Peyer's patch (tissue), 4 donors: Measurements from ENCODE around the gene WNK1. TPM values are rescaled to one million over a fixed set of nuclear protein-coding genes. Genes with fewer than 3 reads are reported as not detected.

Experiments used
- DNase-seq, 3 donors: peaks; one replicate each; pipeline ENCODE4 v3.0.0-alpha.2; 2017 to 2019
- H3K27ac ChIP-seq, 4 donors: fragments of 200-600 bp; sonication (generic); one replicate each; pipeline ENCODE4 v1.5.1; 2016 to 2019
- H3K27me3 ChIP-seq, 2 donors: fragments of 200-600 bp; sonication (generic); one replicate each; pipeline ENCODE4 v1.5.1; 2019
- H3K36me3 ChIP-seq, 3 donors: fragments of 200-600 bp; sonication (generic); one replicate each; pipeline ENCODE4 v1.5.1; 2016 to 2019
- H3K4me1 ChIP-seq, 4 donors: fragments of 200-600 bp; sonication (generic); one replicate each; pipeline ENCODE4 v1.5.1; 2016 to 2019
- H3K4me3 ChIP-seq, 4 donors: fragments of 200-600 bp; sonication (generic); 1 replicate in 3 of 4; 2 replicates in 1 of 4; pipeline ENCODE4 v1.5.1; 2016 to 2019; ENCODE audit warnings: mild to moderate bottlenecking in 1 of 4
- H3K9me3 ChIP-seq, 4 donors: fragments of 200-600 bp; sonication (generic); one replicate each; pipeline ENCODE4 v1.5.1; 2016 to 2019; ENCODE audit warnings: mild to moderate bottlenecking in 1 of 4
- POLR2A ChIP-seq, 2 donors: fragments of 450-650 bp; IDR thresholded peaks; one replicate each; pipeline ENCODE4 v1.5.1; 2017; ENCODE audit warnings: antibody characterized with exemption in 2 of 2, mild to moderate bottlenecking in 2 of 2, moderate library complexity in 2 of 2
- total RNA-seq, 4 donors: library from RNA; depleted of rRNA; stranded (reverse); fragments of >200 nt; gene quantifications; one replicate each; pipeline ENCODE4 v1.1.0, GENCODE V29; 2016
- TF ChIP-seq, protein P1 (sequence below), 6 experiments: fragments of 450-650 bp in 4 of 6; fragments of 200-600 bp in 2 of 6; sonication (generic) in 1 of 6; IDR thresholded peaks; one replicate each; pipeline ENCODE4 v1.5.1; 2017 to 2019; ENCODE audit warnings: antibody characterized with exemption in 6 of 6, mild to moderate bottlenecking in 3 of 6, moderate library complexity in 1 of 6

Gene WNK1
- total RNA-seq, 4 donors from 2014 or later, result 83.2 to 198 (median 144) TPM

DNA sequence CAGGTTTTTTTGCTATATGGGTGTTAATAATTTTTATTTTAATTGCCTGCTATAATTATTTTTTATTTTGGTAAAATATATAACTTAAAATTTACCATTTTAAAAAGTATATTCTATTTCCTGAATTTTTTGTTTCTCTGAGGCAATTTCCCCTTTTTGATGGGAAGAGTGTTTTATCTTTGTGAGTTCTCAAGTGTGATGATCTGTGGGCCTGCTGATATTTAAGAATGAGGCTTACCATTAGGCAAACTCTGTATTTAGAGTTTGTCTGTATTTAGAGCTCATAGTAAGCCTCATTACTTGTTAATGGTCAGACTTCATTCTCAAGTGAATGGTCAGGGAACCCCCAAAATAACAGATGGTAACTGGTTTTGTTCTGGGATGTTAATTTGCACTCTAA is 48.0 kb downstream of the WNK1 start:
- no peaks in the 10 kb centered on the region for H3K27me3 ChIP-seq
- no peak overlapping the region for H3K27ac ChIP-seq
- no peaks in the 10 kb centered on the region for H3K36me3 ChIP-seq
- TF ChIP-seq, protein P1, sequence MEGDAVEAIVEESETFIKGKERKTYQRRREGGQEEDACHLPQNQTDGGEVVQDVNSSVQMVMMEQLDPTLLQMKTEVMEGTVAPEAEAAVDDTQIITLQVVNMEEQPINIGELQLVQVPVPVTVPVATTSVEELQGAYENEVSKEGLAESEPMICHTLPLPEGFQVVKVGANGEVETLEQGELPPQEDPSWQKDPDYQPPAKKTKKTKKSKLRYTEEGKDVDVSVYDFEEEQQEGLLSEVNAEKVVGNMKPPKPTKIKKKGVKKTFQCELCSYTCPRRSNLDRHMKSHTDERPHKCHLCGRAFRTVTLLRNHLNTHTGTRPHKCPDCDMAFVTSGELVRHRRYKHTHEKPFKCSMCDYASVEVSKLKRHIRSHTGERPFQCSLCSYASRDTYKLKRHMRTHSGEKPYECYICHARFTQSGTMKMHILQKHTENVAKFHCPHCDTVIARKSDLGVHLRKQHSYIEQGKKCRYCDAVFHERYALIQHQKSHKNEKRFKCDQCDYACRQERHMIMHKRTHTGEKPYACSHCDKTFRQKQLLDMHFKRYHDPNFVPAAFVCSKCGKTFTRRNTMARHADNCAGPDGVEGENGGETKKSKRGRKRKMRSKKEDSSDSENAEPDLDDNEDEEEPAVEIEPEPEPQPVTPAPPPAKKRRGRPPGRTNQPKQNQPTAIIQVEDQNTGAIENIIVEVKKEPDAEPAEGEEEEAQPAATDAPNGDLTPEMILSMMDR (IDR thresholded peaks at IDR 0.05), result no peak
- TF ChIP-seq POLR2A (IDR thresholded peaks at IDR 0.05), result no peak
- H3K4me1 ChIP-seq, result peaks cover 0 to 28% (median 2%) of the 10 kb centered on the region in 4 donors
- DNase-seq, result no peak
- H3K4me3 ChIP-seq, result no peak overlapping the region
- no peaks in the 10 kb centered on the region for H3K9me3 ChIP-seq

DNA sequence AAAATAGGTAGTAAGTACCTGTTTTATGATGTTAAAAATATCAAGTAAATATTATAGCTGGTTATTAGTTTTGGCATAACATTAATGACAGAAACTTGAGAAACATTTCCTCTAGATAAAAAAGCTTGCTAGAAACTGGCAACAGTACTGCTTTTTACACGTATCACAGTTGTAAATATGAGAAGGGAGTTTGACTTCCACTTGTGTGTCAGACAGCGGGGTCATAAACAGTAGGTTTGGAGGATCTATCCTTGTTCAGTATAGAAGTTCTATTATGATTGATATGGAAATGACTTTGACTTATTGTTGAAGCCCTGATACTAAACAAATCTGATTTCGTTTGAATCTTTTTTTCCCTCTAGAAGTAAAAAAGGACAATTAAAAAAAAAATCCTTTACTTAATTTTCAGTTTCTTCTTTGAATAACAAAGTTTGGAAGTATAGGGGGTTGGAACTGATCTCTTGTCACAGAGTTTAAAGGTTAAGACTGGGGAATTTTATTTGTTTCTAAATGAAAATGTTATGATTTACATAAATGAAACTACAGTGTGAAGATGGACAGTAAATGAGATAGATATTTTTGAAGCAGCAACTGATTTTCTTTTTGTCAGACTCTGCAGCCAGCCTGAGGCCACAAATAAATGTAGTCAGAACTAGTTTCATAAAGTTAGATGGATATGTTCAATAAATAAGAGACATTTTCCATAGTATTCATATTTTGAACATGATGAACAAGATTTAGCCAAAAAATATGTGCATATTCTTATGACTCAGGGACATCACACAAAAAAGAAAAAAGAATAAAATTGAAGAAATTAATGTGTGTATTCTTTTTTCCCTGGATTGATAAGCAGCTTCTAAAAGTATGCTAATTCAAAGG is 50.1 kb downstream of the WNK1 start:
- H3K4me3 ChIP-seq, result no peak overlapping the region
- DNase-seq, result no peak
- peaks cover 0 to 32% (median 5%) of the 10 kb centered on the region in 4 donors for H3K4me1 ChIP-seq
- no peaks in the 10 kb centered on the region for H3K36me3 ChIP-seq
- H3K9me3 ChIP-seq, result no peaks in the 10 kb centered on the region
- no peak overlapping the region for H3K27ac ChIP-seq
- no peaks in the 10 kb centered on the region for H3K27me3 ChIP-seq
- no peak for TF ChIP-seq POLR2A (IDR thresholded peaks at IDR 0.05)
- TF ChIP-seq, protein P1 (IDR thresholded peaks at IDR 0.05), result no peak

DNA sequence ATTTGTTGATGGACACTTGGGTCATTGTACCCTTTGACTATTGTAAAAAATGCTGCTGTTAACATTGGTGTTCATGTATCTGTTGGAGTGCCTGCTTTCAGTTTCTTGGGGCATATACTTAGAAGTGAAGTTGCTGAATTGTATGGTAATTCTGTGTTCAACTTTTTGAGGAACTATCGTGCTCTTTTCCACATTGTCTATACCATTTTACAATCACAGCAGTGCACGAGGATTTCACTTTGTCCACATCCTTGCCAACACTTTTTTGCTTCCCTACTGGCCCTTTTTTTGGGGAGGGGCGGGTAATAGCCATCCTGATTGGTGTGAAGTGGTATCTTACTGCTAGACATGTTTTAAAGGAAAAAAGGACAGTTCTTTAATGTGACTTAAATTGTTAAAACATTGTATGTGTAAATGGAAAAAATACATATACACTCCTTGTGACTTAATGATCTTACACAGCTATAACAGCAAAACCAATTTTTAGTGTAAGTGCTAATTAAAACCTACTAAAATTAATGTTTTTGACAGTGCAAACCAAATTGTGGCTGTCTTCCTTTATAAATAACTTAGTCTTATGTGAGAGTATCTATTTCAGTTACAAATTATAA is 52.7 kb downstream of the WNK1 start:
- Histone ChIP-seq H3K9me3 (no peaks in the 10 kb centered on the region), H3K36me3 (no peaks in the 10 kb centered on the region), H3K4me1 (peaks cover 0 to 32% (median 7%) of the 10 kb centered on the region in 4 donors), H3K4me3 (no peak overlapping the region), H3K27ac (no peak overlapping the region), H3K27me3 (no peaks in the 10 kb centered on the region)
- DNase-seq, result no peak
- TF ChIP-seq, protein P1 (IDR thresholded peaks at IDR 0.05), result no peak
- no peak for TF ChIP-seq POLR2A (IDR thresholded peaks at IDR 0.05)

DNA sequence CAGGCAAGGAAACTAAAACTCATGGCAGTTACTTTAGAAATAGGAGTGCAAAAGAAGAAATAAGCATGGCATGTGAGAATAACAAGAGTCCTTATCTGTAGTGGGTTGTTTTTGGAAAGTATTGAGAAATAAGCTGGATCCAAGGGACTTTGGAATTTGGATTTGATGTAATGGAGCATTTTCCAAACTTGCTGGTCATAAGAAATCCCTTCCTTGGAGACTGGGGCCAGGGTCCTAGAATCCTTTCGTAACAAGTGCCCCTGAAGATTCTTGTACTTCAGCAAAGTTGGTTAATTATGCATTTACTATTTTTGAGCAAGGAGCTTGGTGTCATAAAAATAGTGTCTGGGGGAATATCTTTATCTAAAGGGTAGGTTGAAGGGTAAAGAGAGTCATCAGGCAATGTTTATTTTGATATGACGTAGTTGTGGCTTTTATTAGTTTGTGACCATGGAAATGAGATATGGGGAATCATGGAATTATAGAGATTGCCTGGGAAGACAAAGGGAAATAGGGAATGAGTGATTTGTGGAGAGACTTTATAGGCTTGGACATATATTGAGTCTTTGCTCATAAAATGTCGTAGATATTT is 53.9 kb downstream of the WNK1 start:
- TF ChIP-seq, protein P1 (IDR thresholded peaks at IDR 0.05), result no peak
- TF ChIP-seq POLR2A (IDR thresholded peaks at IDR 0.05), result no peak
- peak overlapping the region in 2 of 4 donors; percentile 35 to 40 for H3K27ac ChIP-seq

DNA sequence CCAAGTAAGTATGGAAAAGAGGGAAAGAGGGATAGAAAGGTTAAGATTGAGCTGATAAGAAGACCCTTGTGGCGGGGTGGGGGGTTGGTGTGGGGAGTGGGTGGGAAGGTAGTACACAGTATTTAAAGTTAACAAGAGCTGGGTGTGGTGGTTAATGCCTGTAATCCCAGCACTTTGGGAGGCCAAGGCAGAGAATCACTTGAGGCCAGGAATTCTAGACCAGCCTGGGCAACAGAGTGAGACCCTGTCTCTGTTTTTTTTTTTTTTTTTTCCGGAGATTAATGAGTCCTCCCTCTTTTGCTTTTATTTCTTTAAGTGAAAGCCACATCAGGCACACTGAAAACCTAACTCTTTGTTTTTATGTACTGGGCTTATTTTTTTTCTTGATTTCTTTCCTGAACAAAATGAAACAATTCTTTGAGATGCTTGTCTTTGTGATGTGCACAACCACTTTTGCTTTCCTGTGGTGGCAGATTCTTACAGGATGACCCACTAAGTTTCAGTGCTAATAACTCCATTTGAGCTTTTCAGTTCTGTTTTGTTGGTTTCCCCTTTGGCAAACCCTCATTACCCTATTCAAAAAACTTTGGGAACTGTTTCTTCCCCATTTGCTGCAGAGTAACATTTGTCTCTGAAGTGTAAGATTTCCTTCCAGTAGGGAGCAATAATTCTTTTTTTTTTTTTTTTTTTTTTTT is 54.8 kb downstream of the WNK1 start:
- Histone ChIP-seq H3K4me1 (peaks cover 0 to 28% (median 7%) of the 10 kb centered on the region in 4 donors), H3K27ac (peak overlapping the region in 3 of 4 donors; percentile 33 to 40 (median 35)), H3K36me3 (no peaks in the 10 kb centered on the region), H3K27me3 (no peaks in the 10 kb centered on the region), H3K4me3 (no peak overlapping the region), H3K9me3 (no peaks in the 10 kb centered on the region)
- DNase-seq, result no peak
- no peak for TF ChIP-seq POLR2A (IDR thresholded peaks at IDR 0.05)
- TF ChIP-seq, protein P1 (IDR thresholded peaks at IDR 0.05), result no peak

More for the DNA sequence above, 53.9 kb downstream of the WNK1 start:
- Histone ChIP-seq H3K4me1 (peaks cover 0 to 32% (median 7%) of the 10 kb centered on the region in 4 donors), H3K4me3 (no peak overlapping the region), H3K36me3 (no peaks in the 10 kb centered on the region), H3K27me3 (no peaks in the 10 kb centered on the region), H3K9me3 (no peaks in the 10 kb centered on the region)
- DNase-seq, result no peak
